C4-2B (cell line): ENCODE measurements around the gene NAP1L4.

Experiments
- H3K27ac ChIP-seq: fragments of 450-650 bp; 2 replicates; pipeline ENCODE4 v1.5.1; 2017
- CTCF ChIP-seq: fragments of 450-650 bp; conservative IDR thresholded peaks from 2 replicates; pipeline ENCODE4 v1.5.1; 2017; ENCODE audit warnings: mild to moderate bottlenecking
- ZFX ChIP-seq: fragments of 450-650 bp; IDR thresholded peaks from 2 replicates; pipeline ENCODE4 v1.6.1; 2017

The NAP1L4 gene

GRCh38 chr11:2952290-2952689 lies 39.8 kb downstream of the NAP1L4 start:
- TF ChIP-seq CTCF = no peak
- TF ChIP-seq ZFX = no peak
- H3K27ac ChIP-seq = no peak overlapping the region

DNA sequence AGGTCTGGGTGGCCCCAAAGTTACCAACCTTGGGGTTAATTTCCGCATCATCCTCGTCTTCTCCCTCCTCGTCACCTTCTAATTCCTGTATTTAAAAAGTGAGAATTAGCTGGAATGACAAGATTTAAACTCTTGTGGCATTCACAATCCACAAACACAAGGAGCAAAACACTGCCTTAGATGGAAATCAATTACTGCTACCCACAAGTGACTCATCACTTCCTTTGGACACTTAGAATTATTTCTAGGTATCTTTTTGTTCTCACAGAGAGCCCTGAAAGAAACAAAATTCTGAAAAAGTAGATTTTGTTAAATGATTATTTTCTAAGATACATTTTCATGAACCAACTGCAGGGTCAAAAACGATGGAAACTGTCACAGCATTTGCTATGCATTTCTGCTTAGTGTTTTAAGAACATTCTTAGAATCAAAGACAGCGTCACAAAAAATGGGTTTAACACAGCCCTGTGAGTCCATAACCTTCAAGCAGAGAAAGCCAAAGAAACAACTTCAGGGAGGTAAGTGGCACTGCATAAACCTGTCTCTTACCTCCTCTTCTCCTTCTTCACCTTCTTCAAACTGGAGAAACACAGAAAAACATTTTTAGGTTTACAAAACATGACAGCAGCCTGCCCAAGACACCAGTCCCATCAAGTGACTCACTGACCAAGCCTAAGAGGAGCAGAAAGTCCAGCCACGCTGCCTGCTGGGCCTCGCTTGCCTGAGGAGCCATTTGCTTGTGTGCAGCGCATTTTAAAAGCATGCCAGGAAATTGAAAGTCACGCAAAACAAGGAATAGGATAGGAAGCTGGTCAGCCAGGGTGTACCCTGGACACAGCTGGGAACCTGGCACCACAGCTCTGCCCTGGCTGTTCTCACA lies 40.7 kb downstream of the NAP1L4 start:
- TF ChIP-seq CTCF (no peak), ZFX (no peak)
- H3K27ac ChIP-seq = no peak overlapping the region

DNA sequence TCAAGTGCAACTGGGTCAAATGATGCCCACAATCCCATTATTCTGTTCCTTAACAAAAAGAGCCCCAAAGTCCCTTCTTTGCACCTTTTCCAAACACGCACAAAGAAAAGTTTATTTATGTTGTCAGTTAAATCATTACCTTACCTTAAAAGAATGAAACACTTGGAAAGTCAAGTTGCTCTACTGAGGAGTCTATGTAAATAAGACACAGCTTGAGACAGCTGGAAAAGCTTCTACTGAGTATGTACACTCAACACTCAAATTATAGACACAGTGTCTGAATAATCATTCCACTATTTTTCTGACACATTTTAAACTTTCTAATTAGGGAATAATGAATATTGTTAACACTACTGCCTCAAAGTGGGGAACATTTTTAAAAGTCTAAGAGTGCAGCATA lies 41.3 kb downstream of the NAP1L4 start:
- TF ChIP-seq ZFX = no peak
- TF ChIP-seq CTCF = no peak
- H3K27ac ChIP-seq = no peak overlapping the region

- H3K27ac ChIP-seq = no peak overlapping the region
- no peak for TF ChIP-seq CTCF
- TF ChIP-seq ZFX = no peak
Measured at GRCh38 chr11:2949920-2950319, 42.2 kb downstream of the NAP1L4 start.

- H3K27ac ChIP-seq = no peak overlapping the region
- TF ChIP-seq ZFX (no peak), CTCF (no peak)
Measured at GRCh38 chr11:2947744-2948143, 44.4 kb downstream of the NAP1L4 start.

- no peak overlapping the region for H3K27ac ChIP-seq
- TF ChIP-seq ZFX (no peak), CTCF (no peak)
Measured at GRCh38 chr11:2945757-2946287, 46.3 kb downstream of the NAP1L4 start.

GRCh38 chr11:2945031-2945756 lies 46.9 kb downstream of the NAP1L4 start:
- H3K27ac ChIP-seq = no peak overlapping the region

More at GRCh38 chr11:2945031-2945756, 46.9 kb downstream of the NAP1L4 start:
- TF ChIP-seq ZFX = no peak
- TF ChIP-seq CTCF = no peak
